ENCODE results near the gene FAM83E.

The FAM83E gene

GRCh38 chr19:48611872-48612271 is 3.0 kb downstream of the FAM83E start:
- TF ChIP-seq CTCF (IDR thresholded peaks at IDR 0.05; ENCODE audit: insufficient read depth, low read length, missing control alignments) = no peak
- DNase-seq (ENCODE audit: low read depth, low spot score) = no peak
- H3K4me3 ChIP-seq (ENCODE audit: low read depth, low read length) = no peak overlapping the region
- ChIA-PET POLR2A (interaction anchor here (0.6 kb wide), 1 partner anchor 38 kb away, joined by 3 read pairs; no protein-coding TSS in a partner anchor), CTCF (interaction anchor here (0.9 kb wide), 1 partner anchor 23 kb away, joined by 3 read pairs; no protein-coding TSS in a partner anchor)

- ChIA-PET POLR2A (interaction anchor here (2.8 kb wide), 1 partner anchor 9 kb away, joined by 28 read pairs; the partner anchor contains the start of genes RPL18 and SPHK2), CTCF (interaction anchor here (0.8 to 5.8 kb wide), 11 partner anchors 8 to 291 kb away, joined by 3 to 36 read pairs (median 7); partner anchors contain the start of genes RPL18 and SPHK2)
- no peak overlapping the region for H3K4me3 ChIP-seq (ENCODE audit: low read depth, low read length)
- DNase-seq (ENCODE audit: low read depth, low spot score) = no peak
- no peak for TF ChIP-seq CTCF (IDR thresholded peaks at IDR 0.05; ENCODE audit: insufficient read depth, low read length, missing control alignments)
These were observed 5.2 kb downstream of the FAM83E start for GRCh38 chr19:48609571-48610108.

GRCh38 chr19:48608798-48609263 is 6.0 kb downstream of the FAM83E start:
- TF ChIP-seq CTCF (IDR thresholded peaks at IDR 0.05; ENCODE audit: insufficient read depth, low read length, missing control alignments) = peak; percentile 66
- ChIA-PET POLR2A (interaction anchor here (0.6 to 2.8 kb wide), 2 partner anchors 9 to 196 kb away, joined by 4 to 28 read pairs; partner anchors contain the start of genes RPL18 and SPHK2), CTCF (interaction anchor here (0.8 to 5.8 kb wide), 16 partner anchors 9 to 340 kb away, joined by 3 to 36 read pairs (median 6); partner anchors contain the start of genes KDELR1, RPL18 and SPHK2)
- no peak for DNase-seq (ENCODE audit: low read depth, low spot score)
- H3K4me3 ChIP-seq (ENCODE audit: low read depth, low read length) = no peak overlapping the region

GRCh38 chr19:48607359-48607755 is 7.5 kb downstream of the FAM83E start:
- POLR2A ChIA-PET = no interaction called here
- DNase-seq (ENCODE audit: low read depth, low spot score) = no peak
- no peak overlapping the region for H3K4me3 ChIP-seq (ENCODE audit: low read depth, low read length)
- TF ChIP-seq CTCF (IDR thresholded peaks at IDR 0.05; ENCODE audit: insufficient read depth, low read length, missing control alignments) = no peak
- CTCF ChIA-PET = interaction anchor here (1.1 to 5.8 kb wide), 8 partner anchors 11 to 118 kb away, joined by 3 to 36 read pairs (median 12); partner anchors contain the start of genes RPL18 and SPHK2

DNA sequence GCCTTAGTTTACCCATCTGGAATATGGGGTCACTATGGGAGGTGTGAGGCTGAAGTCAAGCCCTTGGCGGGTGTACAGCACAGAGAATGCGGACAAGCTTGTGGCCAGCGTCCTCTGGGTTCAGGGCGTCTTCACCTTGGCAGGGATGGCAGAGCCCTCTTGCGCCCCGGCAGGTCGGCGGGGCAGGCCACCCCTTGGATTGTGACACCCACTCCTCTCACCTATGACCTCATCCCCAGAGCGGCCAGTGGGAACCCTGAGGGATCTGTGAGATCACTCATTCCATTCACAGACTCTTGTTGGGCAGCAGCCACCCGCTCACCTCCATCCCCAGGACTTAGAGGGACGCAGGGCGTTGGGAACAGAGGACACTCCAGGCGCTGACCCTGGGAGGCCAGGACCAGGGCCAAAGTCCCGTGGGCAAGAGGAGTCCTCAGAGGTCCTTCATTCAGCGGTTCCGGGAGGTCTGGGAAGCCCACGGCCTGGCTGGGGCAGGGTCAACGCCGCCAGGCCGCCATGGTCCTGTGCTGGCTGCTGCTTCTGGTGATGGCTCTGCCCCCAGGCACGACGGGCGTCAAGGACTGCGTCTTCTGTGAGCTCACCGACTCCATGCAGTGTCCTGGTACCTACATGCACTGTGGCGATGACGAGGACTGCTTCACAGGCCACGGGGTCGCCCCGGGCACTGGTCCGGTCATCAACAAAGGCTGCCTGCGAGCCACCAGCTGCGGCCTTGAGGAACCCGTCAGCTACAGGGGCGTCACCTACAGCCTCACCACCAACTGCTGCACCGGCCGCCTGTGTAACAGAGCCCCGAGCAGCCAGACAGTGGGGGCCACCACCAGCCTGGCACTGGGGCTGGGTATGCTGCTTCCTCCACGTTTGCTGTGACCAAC is 8.2 kb downstream of the FAM83E start, which contains the start of gene SPACA4:
Gene SPACA4 (plus strand): TSS at position 280 of the 896 bp plus-strand sequence. CDS start 237 bp downstream, at position 517.
- no peak for TF ChIP-seq CTCF (IDR thresholded peaks at IDR 0.05; ENCODE audit: insufficient read depth, low read length, missing control alignments)
- ChIA-PET POLR2A (no interaction called here), CTCF (interaction anchor here (1.1 to 5.8 kb wide), 7 partner anchors 11 to 335 kb away, joined by 3 to 36 read pairs (median 12); partner anchors contain the start of genes RPL18 and SPHK2)
- no peak for DNase-seq (ENCODE audit: low read depth, low spot score)
- H3K4me3 ChIP-seq (ENCODE audit: low read depth, low read length) = no peak within 1 kb of the TSS

Measured in AG04449 (cell line).